SK-N-SH treated with all-trans-retinoic acid at 6 μM for 48 hours (cell line): ENCODE results near the gene JARID2.

Experiments used
- ATAC-seq: fragments of 200-7000 bp; cut with Tn5 transposase; 3 replicates; pipeline ENCODE4 v1.9.1; 2020; ENCODE audit warnings: mild to moderate bottlenecking, moderate library complexity
- ARNTL ChIP-seq: fragments of 450-650 bp; formaldehyde crosslinking; IDR thresholded peaks from 2 replicates; pipeline ENCODE4 v1.5.0; 2020; ENCODE audit warnings: low read depth, mild to moderate bottlenecking, moderate library complexity, borderline replicate concordance
- BACH2 ChIP-seq: fragments of 250-450 bp; sonication (Bioruptor Pico); IDR thresholded peaks from 2 replicates; pipeline ENCODE4 v1.9.0; 2021; ENCODE audit warnings: mild to moderate bottlenecking, borderline replicate concordance
- CREB5 ChIP-seq: fragments of 250-450 bp; sonication (Bioruptor Pico); IDR thresholded peaks from 2 replicates; pipeline ENCODE4 v1.5.1; 2020; ENCODE audit warnings: low read depth, mild to moderate bottlenecking, moderate library complexity
- CSDC2 ChIP-seq: fragments of 250-450 bp; sonication (Bioruptor Pico); IDR thresholded peaks from 2 replicates; pipeline ENCODE4 v1.5.0; 2020; ENCODE audit warnings: mild to moderate bottlenecking, moderate library complexity
- CSRNP3 ChIP-seq: fragments of 250-450 bp; sonication (Bioruptor Pico); IDR thresholded peaks from 2 replicates; pipeline ENCODE4 v1.5.1; 2021; ENCODE audit warnings: mild to moderate bottlenecking, moderate library complexity
- ESRRG ChIP-seq: fragments of 250-450 bp; sonication (Bioruptor Pico); IDR thresholded peaks from 2 replicates; pipeline ENCODE4 v1.6.1; 2021; ENCODE audit warnings: mild to moderate bottlenecking
- ISL1 ChIP-seq: fragments of 250-450 bp; sonication (Bioruptor Pico); IDR thresholded peaks from 2 replicates; pipeline ENCODE4 v2.1.2; 2022; ENCODE audit warnings: mild to moderate bottlenecking, moderate library complexity
- OSR1 ChIP-seq: fragments of 250-450 bp; sonication (Bioruptor Pico); IDR thresholded peaks from 2 replicates; pipeline ENCODE4 v1.8.0; 2022; ENCODE audit warnings: moderate library complexity, mild to moderate bottlenecking, inconsistent platforms
- PATZ1 ChIP-seq: fragments of 250-450 bp; sonication (Bioruptor Pico); IDR thresholded peaks from 2 replicates; pipeline ENCODE4 v1.8.0; 2020; ENCODE audit warnings: mild to moderate bottlenecking, moderate library complexity, borderline replicate concordance
- POU6F1 ChIP-seq: fragments of 250-450 bp; sonication (Bioruptor Pico); IDR thresholded peaks from 2 replicates; pipeline ENCODE4 v1.8.0; 2021; ENCODE audit warnings: low read depth, mild to moderate bottlenecking, moderate library complexity, borderline replicate concordance
- RARB ChIP-seq: fragments of 250-450 bp; sonication (Bioruptor Pico); IDR thresholded peaks from 2 replicates; pipeline ENCODE4 v1.8.0; 2021; ENCODE audit warnings: mild to moderate bottlenecking, moderate library complexity
- SNAI2 ChIP-seq: fragments of 250-450 bp; sonication (Bioruptor Pico); IDR thresholded peaks from 2 replicates; pipeline ENCODE4 v1.5.0; 2020; ENCODE audit warnings: mild to moderate bottlenecking, moderate library complexity
- TCF4 ChIP-seq: fragments of 250-450 bp; sonication (Bioruptor Pico); IDR thresholded peaks from 2 replicates; pipeline ENCODE4 v1.8.0; 2021; ENCODE audit warnings: mild to moderate bottlenecking, moderate library complexity, borderline replicate concordance
- TOX ChIP-seq: fragments of 250-450 bp; sonication (Bioruptor Pico); IDR thresholded peaks from 2 replicates; pipeline ENCODE4 v1.8.0; 2021; ENCODE audit warnings: mild to moderate bottlenecking, moderate library complexity, borderline replicate concordance
- ZC3H10 ChIP-seq: fragments of 250-450 bp; sonication (Bioruptor Pico); IDR thresholded peaks from 2 replicates; pipeline ENCODE4 v1.5.1; 2021; ENCODE audit warnings: mild to moderate bottlenecking, moderate library complexity
- ZFP3 ChIP-seq: fragments of 250-450 bp; sonication (Bioruptor Pico); IDR thresholded peaks from 2 replicates; pipeline ENCODE4 v1.5.0; 2020; ENCODE audit warnings: mild to moderate bottlenecking, moderate library complexity
- ZFP30 ChIP-seq: fragments of 450-650 bp; formaldehyde crosslinking; IDR thresholded peaks from 2 replicates; pipeline ENCODE4 v1.5.0; 2022; ENCODE audit warnings: mild to moderate bottlenecking, moderate library complexity
- ZNF565 ChIP-seq: fragments of 450-650 bp; formaldehyde crosslinking; conservative IDR thresholded peaks from 2 replicates; pipeline ENCODE4 v1.5.0; 2020; ENCODE audit warnings: low read depth, mild to moderate bottlenecking, moderate library complexity
- ZNF8 ChIP-seq: fragments of 450-650 bp; formaldehyde crosslinking; IDR thresholded peaks from 2 replicates; pipeline ENCODE4 v1.5.0; 2020; ENCODE audit warnings: mild to moderate bottlenecking, moderate library complexity

JARID2 gene

GRCh38 chr6:15515226-15515625, 269.4 kb downstream of the JARID2 start:
- TF ChIP-seq CSRNP3 (CRISPR knock-in tag) (no peak), ARNTL (CRISPR knock-in tag) (no peak), ESRRG (no peak), TOX (CRISPR knock-in tag) (no peak), TCF4 (CRISPR knock-in tag) (no peak), ZNF8 (CRISPR knock-in tag) (no peak), ZFP3 (no peak)
- no peak for ATAC-seq

- no peak for TF ChIP-seq POU6F1
- TF ChIP-seq ZFP30: no peak
- TF ChIP-seq ARNTL (CRISPR knock-in tag): no peak
- TF ChIP-seq RARB: no peak
- TF ChIP-seq ESRRG: no peak
- no peak for TF ChIP-seq ZFP3
- no peak for TF ChIP-seq ISL1 (CRISPR knock-in tag)
- TF ChIP-seq CSDC2 (CRISPR knock-in tag): no peak
- TF ChIP-seq ZC3H10: no peak
- TF ChIP-seq PATZ1 (CRISPR knock-in tag): no peak
- ATAC-seq: no peak
Measured at GRCh38 chr6:15515660-15516375, 269.9 kb downstream of the JARID2 start.

- no peak for TF ChIP-seq ZNF565
- no peak for TF ChIP-seq RARB
- TF ChIP-seq TCF4 (CRISPR knock-in tag): no peak
- TF ChIP-seq ARNTL (CRISPR knock-in tag): no peak
- TF ChIP-seq CREB5: no peak
- no peak for TF ChIP-seq ZC3H10
- TF ChIP-seq ESRRG: no peak
- no peak for TF ChIP-seq CSRNP3 (CRISPR knock-in tag)
- no peak for TF ChIP-seq SNAI2 (CRISPR knock-in tag)
- ATAC-seq: no peak
Measured at GRCh38 chr6:15516378-15516777, 270.5 kb downstream of the JARID2 start.

- TF ChIP-seq OSR1 (no peak), ESRRG (no peak), ZNF8 (CRISPR knock-in tag) (no peak), TCF4 (CRISPR knock-in tag) (no peak), POU6F1 (no peak), ISL1 (CRISPR knock-in tag) (no peak), CSRNP3 (CRISPR knock-in tag) (no peak), ZC3H10 (no peak), ZNF565 (no peak), ZFP30 (no peak), ZFP3 (no peak), CSDC2 (CRISPR knock-in tag) (no peak), BACH2 (CRISPR knock-in tag) (no peak), RARB (no peak)
- ATAC-seq: no peak
Measured at GRCh38 chr6:15516923-15517560, 271.2 kb downstream of the JARID2 start.
